Smooth muscle cell of the pulmonary artery (primary cell): ENCODE results near the gene CENPW. TPM values are rescaled to one million over a fixed set of nuclear protein-coding genes. Genes with fewer than 3 reads are reported as not detected.

Experiments used
- total RNA-seq: library from RNA; depleted of rRNA; stranded (reverse); fragments of >200 nt; gene quantifications from 2 replicates; pipeline ENCODE4 v1.2.3, GENCODE V29; 2014

CENPW gene
- total RNA-seq, result 1.6 and 4.2 TPM in 2 replicates

DNA sequence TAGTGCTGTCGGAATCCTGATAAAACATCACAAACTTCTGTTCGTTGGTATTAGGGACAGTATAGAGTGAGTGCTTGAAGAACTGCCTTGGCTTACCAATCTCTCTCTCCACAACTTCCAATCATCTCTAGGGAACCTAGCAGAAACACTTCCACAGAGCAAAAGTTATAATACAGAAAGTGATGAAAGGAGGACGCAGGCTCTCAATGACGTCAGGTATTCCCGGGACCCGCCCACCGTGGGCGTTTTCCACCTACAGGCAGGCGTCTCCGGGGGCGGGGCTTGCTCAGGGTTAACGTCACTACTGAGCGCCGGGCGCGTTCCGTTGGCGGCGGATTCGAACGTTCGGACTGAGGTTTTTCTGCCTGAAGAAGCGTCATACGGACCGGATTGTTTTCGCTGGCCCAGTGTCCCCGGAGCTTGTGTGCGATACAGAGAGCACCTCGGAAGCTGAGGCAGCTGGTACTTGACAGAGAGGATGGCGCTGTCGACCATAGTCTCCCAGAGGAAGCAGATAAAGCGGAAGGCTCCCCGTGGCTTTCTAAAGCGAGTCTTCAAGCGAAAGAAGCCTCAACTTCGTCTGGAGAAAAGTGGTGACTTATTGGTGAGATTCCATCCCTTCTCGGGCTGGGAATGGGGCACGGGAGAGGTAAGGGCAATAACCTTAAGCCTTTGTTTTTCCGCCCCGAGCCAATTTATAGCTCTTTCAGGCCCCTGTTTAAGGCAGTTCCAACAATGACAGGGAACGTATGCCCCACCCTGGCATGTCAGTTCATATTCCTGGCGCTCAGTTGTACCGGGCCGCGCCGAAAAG lies at the start of gene CENPW:
TSS of gene CENPW (plus strand) at position 320 of the 814 bp plus-strand sequence. CDS start at position 479, 159 bp downstream.

